ENCODE data around the gene ITIH4.

DNA sequence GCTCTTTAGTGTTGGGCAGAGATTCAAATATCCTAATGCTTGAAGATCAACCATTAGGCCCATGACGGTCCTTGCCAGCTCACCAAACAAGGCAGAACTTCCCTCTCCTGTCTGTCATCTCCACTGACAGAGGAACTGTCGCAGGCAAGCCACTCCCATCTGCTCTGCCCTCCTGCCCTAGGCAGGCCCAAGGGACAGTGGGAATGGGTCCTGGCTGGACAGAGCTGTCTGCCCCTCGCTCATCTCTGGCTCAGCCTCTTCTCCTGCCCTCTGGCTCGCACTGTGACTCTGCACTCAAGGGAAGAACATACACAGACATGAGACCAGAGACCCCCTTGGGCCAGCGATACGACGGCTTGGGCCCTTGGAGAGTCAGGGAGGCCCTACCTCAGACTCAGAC is 12.0 kb upstream of the ITIH4 start:
- TF ChIP-seq CTCF (IDR thresholded peaks at IDR 0.05) (no peak), POLR2A (IDR thresholded peaks at IDR 0.05) (no peak), POLR2AphosphoS5 (IDR thresholded peaks at IDR 0.05; ENCODE audit: insufficient read depth in 1 of 2, low read depth in 1 of 2) (no peak)
